Gastrocnemius medialis (tissue), 4 donors: ENCODE data around the gene TBC1D25.

ENCODE experiments used
- CTCF ChIP-seq, 5 experiments: fragments of 450-650 bp in 3 of 5; fragments of 200-600 bp in 2 of 5; sonication (generic) in 2 of 5; IDR thresholded peaks in 4 of 5; conservative IDR thresholded peaks in 1 of 5; 1 replicate in 4 of 5; 2 replicates in 1 of 5; pipeline ENCODE4 v1.5.1; 2016 to 2019; ENCODE audit warnings: antibody characterized with exemption in 5 of 5, mild to moderate bottlenecking in 3 of 5, moderate library complexity in 3 of 5
- POLR2A ChIP-seq, 2 donors: fragments of 450-650 bp; IDR thresholded peaks; one replicate each; pipeline ENCODE4 v1.6.1; 2017; ENCODE audit warnings: antibody characterized with exemption in 2 of 2, mild to moderate bottlenecking in 2 of 2, moderate library complexity in 2 of 2

GRCh38 chrX:48579259-48579658, 39.7 kb downstream of the TBC1D25 start:
- TF ChIP-seq POLR2A (IDR thresholded peaks at IDR 0.05) (no peak), CTCF (IDR thresholded peaks at IDR 0.05 in 4 of 5, conservative IDR thresholded peaks at IDR 0.05 in 1 of 5) (no peak)
